Measurements from ENCODE around the gene WNK3. TPM values are rescaled to one million over a fixed set of nuclear protein-coding genes. Genes with fewer than 3 reads are reported as not detected.
A peak's percentile ranks its signal among the peaks of the same experiment; 100 is the strongest.

Gene WNK3
- total and polyA plus RNA-seq, 2 donors (not counting 3 experiments of a cell fraction or from before 2014, with no cell fraction given), result 0.30 to 2.7 TPM

DNA sequence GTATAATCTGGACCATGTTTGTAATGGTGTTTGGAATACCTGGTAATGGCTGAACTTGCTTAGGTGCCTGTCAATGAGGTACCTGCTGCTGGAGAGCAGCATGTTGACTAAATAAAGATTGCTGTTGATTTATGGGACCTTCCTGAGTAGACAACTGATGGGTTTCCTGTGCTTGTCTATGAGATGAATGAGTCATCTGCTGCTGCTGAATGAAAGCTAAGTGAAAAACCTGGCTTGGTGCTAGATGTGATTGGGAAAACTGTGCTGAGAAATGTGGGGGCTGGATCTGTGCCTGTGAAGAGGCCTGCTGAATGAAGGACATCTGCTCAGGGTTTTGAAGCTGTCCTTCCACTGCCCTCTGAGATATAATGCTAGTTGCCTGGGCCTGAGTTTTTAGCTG is 69.6 kb downstream of the WNK3 start:
- Histone ChIP-seq H3K4me1 (ENCODE audit: control insufficient read depth, extremely low read depth, insufficient read depth, low read length) (no peaks in the 10 kb centered on the region), H3K9me3 (replicated peaks; ENCODE audit: control insufficient read depth, insufficient read depth, low read length) (no peaks in the 10 kb centered on the region), H3K27me3 (ENCODE audit: control insufficient read depth in 2 of 2, insufficient read depth in 2 of 2, low read length in 2 of 2) (no peaks in the 10 kb centered on the region), H3K9ac (replicated peaks; ENCODE audit: extremely low read depth, insufficient read depth, low read length) (no peak overlapping the region), H3K36me3 (ENCODE audit: control insufficient read depth in 2 of 2, extremely low read depth in 1 of 2, insufficient read depth in 2 of 2, low read length in 2 of 2) (no peaks in the 10 kb centered on the region), H3K79me2 (ENCODE audit: control insufficient read depth, insufficient read depth, low read length) (no peaks in the 10 kb centered on the region), H3K9me1 (replicated peaks; ENCODE audit: control insufficient read depth, extremely low read depth, insufficient read depth, low read length) (no peaks in the 10 kb centered on the region), H3K4me3 (replicated peaks in 1 of 3; ENCODE audit: insufficient read depth in 1 of 3, low read depth in 1 of 3, low read length in 3 of 3) (no peak overlapping the region), H3K4me2 (ENCODE audit: insufficient read depth, low read length) (no peak overlapping the region), H3K27ac (ENCODE audit: insufficient read depth, low read depth, low read length) (no peak overlapping the region), H2AFZ (ENCODE audit: low read depth, low read length) (no peak overlapping the region), H4K20me1 (replicated peaks; ENCODE audit: control insufficient read depth, extremely low read depth, insufficient read depth, low read length) (no peaks in the 10 kb centered on the region)
- ChIA-PET CTCF (no interaction called here), POLR2A (no interaction called here)
- dilution Hi-C loops (cut with MboI; ENCODE audit: extremely low pct_ligation_motif_present, low sequenced_read_pairs), result no loop called here
- DNase-seq (ENCODE audit: low read depth, low spot score) (peak; percentile 1), FAIRE-seq (peak; percentile 46)
- no TSS peak for BruUV-seq (replicated peaks)
- TF ChIP-seq, protein P1, sequence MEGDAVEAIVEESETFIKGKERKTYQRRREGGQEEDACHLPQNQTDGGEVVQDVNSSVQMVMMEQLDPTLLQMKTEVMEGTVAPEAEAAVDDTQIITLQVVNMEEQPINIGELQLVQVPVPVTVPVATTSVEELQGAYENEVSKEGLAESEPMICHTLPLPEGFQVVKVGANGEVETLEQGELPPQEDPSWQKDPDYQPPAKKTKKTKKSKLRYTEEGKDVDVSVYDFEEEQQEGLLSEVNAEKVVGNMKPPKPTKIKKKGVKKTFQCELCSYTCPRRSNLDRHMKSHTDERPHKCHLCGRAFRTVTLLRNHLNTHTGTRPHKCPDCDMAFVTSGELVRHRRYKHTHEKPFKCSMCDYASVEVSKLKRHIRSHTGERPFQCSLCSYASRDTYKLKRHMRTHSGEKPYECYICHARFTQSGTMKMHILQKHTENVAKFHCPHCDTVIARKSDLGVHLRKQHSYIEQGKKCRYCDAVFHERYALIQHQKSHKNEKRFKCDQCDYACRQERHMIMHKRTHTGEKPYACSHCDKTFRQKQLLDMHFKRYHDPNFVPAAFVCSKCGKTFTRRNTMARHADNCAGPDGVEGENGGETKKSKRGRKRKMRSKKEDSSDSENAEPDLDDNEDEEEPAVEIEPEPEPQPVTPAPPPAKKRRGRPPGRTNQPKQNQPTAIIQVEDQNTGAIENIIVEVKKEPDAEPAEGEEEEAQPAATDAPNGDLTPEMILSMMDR (IDR thresholded peaks at IDR 0.05; ENCODE audit: extremely low read depth in 1 of 2, insufficient read depth in 1 of 2, low read depth in 1 of 2, low read length in 2 of 2), result no peak
- TF ChIP-seq, protein P2, sequence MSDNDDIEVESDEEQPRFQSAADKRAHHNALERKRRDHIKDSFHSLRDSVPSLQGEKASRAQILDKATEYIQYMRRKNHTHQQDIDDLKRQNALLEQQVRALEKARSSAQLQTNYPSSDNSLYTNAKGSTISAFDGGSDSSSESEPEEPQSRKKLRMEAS (IDR thresholded peaks at IDR 0.05; ENCODE audit: insufficient read depth, insufficient read length), result no peak
- no peak for TF ChIP-seq JUN (IDR thresholded peaks at IDR 0.05; ENCODE audit: borderline replicate concordance, insufficient read depth, insufficient read length, low read depth)
- TF ChIP-seq FOS (IDR thresholded peaks at IDR 0.05; ENCODE audit: borderline replicate concordance, insufficient read depth, low read length), result peak; percentile 30
- no peak for TF ChIP-seq POLR2AphosphoS5 (IDR thresholded peaks at IDR 0.05; ENCODE audit: insufficient read depth, low read depth, low read length)
- TF ChIP-seq MYC (IDR thresholded peaks at IDR 0.05; ENCODE audit: low read depth, low read length), result no peak
- no peak for TF ChIP-seq POLR2A (IDR thresholded peaks at IDR 0.05; ENCODE audit: low read depth, low read length)
- intact Hi-C loops (cut with micrococcal nuclease), result no loop called here
